H4 (cell line): ENCODE results near the gene DOK6. TPM values are rescaled to one million over a fixed set of nuclear protein-coding genes. Genes with fewer than 3 reads are reported as not detected.

Source experiments
- DNase-seq: peaks from one replicate; pipeline ENCODE4 v3.0.0-alpha.2; 2015; ENCODE audit warnings: low spot score
- total RNA-seq: library from RNA; depleted of rRNA; stranded (reverse); fragments of >200 nt; shearing (Covaris generic); gene quantifications from 2 replicates; pipeline ENCODE4 v1.2.3, GENCODE V29; 2014

Gene DOK6
- total RNA-seq, 1 experiment from 2014 or later, result 8.6 TPM

- no peak for DNase-seq
These were observed 286.2 kb downstream of the DOK6 start for GRCh38 chr18:69686861-69687260.

GRCh38 chr18:69689121-69689759 lies 288.6 kb downstream of the DOK6 start:
- DNase-seq, result no peak

GRCh38 chr18:69691008-69691760 lies 290.5 kb downstream of the DOK6 start:
- no peak for DNase-seq

- DNase-seq, result no peak
These were observed 296.4 kb downstream of the DOK6 start for GRCh38 chr18:69697069-69697468.

- no peak for DNase-seq
These were observed 297.0 kb downstream of the DOK6 start for GRCh38 chr18:69697689-69698088.

- no peak for DNase-seq
These were observed 300.6 kb downstream of the DOK6 start for GRCh38 chr18:69701305-69701704.

- no peak for DNase-seq
These were observed 302.8 kb downstream of the DOK6 start for GRCh38 chr18:69703461-69703860.

GRCh38 chr18:69705987-69706386 lies 305.3 kb downstream of the DOK6 start:
- DNase-seq, result no peak

- no peak for DNase-seq
These were observed 308.2 kb downstream of the DOK6 start for GRCh38 chr18:69708844-69709243.

GRCh38 chr18:69715191-69715795 lies 314.6 kb downstream of the DOK6 start:
- no peak for DNase-seq

GRCh38 chr18:69717586-69717985 lies 316.9 kb downstream of the DOK6 start:
- no peak for DNase-seq

GRCh38 chr18:69718912-69719547 lies 318.3 kb downstream of the DOK6 start:
- DNase-seq, result no peak

GRCh38 chr18:69720422-69720821 lies 319.7 kb downstream of the DOK6 start:
- DNase-seq, result no peak

GRCh38 chr18:69723434-69723833 lies 322.7 kb downstream of the DOK6 start:
- DNase-seq, result no peak

GRCh38 chr18:69725009-69725408 lies 324.3 kb downstream of the DOK6 start:
- DNase-seq, result no peak

GRCh38 chr18:69725855-69726508 lies 325.3 kb downstream of the DOK6 start:
- DNase-seq, result peak; percentile 24

- no peak for DNase-seq
These were observed 327.4 kb downstream of the DOK6 start for GRCh38 chr18:69727912-69728572.

GRCh38 chr18:69730664-69731063 lies 330.0 kb downstream of the DOK6 start:
- no peak for DNase-seq

GRCh38 chr18:69734536-69734935 lies 333.8 kb downstream of the DOK6 start:
- no peak for DNase-seq

- DNase-seq, result no peak
These were observed 336.0 kb downstream of the DOK6 start for GRCh38 chr18:69736730-69737129.

- no peak for DNase-seq
These were observed 337.2 kb downstream of the DOK6 start for GRCh38 chr18:69737851-69738250.
